NT2/D1 (cell line): ENCODE measurements around the gene MRFAP1.
A peak's percentile ranks its signal among the peaks of the same experiment; 100 is the strongest.

Experiments used
- DNase-seq: peaks from one replicate; pipeline ENCODE4 v3.0.0-alpha.2; 2011; ENCODE audit warnings: low read depth, low spot score
- H3K27me3 ChIP-seq: 2 replicates; pipeline ENCODE4 v1.6.0; 2011; ENCODE audit warnings: mild to moderate bottlenecking; ENCODE audit not compliant: insufficient read length, insufficient read depth
- H3K36me3 ChIP-seq: 2 replicates; pipeline ENCODE4 v1.6.1; 2011; ENCODE audit warnings: mild to moderate bottlenecking, low read length, mixed read lengths; ENCODE audit not compliant: insufficient read depth, insufficient read length
- H3K4me1 ChIP-seq: 2 replicates; pipeline ENCODE4 v1.5.1; 2011; ENCODE audit not compliant: insufficient read depth, insufficient read length
- H3K4me3 ChIP-seq: 2 replicates; pipeline ENCODE4 v1.5.1; 2011; ENCODE audit warnings: low read depth; ENCODE audit not compliant: insufficient read length
- H3K9ac ChIP-seq: 2 replicates; pipeline ENCODE4 v1.6.0; 2011; ENCODE audit warnings: low read depth; ENCODE audit not compliant: insufficient read length
- H3K9me3 ChIP-seq: 2 replicates; pipeline ENCODE4 v1.5.1; 2011; ENCODE audit warnings: mild to moderate bottlenecking, low read length; ENCODE audit not compliant: insufficient read depth
- SUZ12 ChIP-seq: IDR thresholded peaks from 2 replicates; pipeline ENCODE4 v1.6.1; 2011; ENCODE audit not compliant: insufficient read length, insufficient read depth; ENCODE audit errors: extremely low read depth
- YY1 ChIP-seq: IDR thresholded peaks from 2 replicates; pipeline ENCODE4 v1.6.1; 2011; ENCODE audit not compliant: insufficient read length, insufficient read depth
- ZNF274 ChIP-seq: IDR thresholded peaks from 2 replicates; pipeline ENCODE4 v1.6.1; 2011; ENCODE audit warnings: mild to moderate bottlenecking, low read depth, low read length

Gene MRFAP1

GRCh38 chr4:6684656-6685055 lies 44.2 kb downstream of the MRFAP1 start:
- H3K27me3 ChIP-seq = no peaks in the 10 kb centered on the region
- peaks cover 24% of the 10 kb centered on the region for H3K4me1 ChIP-seq
- peaks cover 5% of the 10 kb centered on the region for H3K36me3 ChIP-seq
- H3K9ac ChIP-seq = no peak overlapping the region
- peaks cover 11% of the 10 kb centered on the region; the same call in 1 of the 2 replicates for H3K9me3 ChIP-seq
- H3K4me3 ChIP-seq = no peak overlapping the region
- TF ChIP-seq YY1 = no peak
- no peak for TF ChIP-seq SUZ12
- TF ChIP-seq ZNF274 = no peak
- no peak for DNase-seq

GRCh38 chr4:6686104-6686787 lies 45.8 kb downstream of the MRFAP1 start:
- no peaks in the 10 kb centered on the region for H3K27me3 ChIP-seq
- H3K9ac ChIP-seq = no peak overlapping the region
- H3K36me3 ChIP-seq = no peaks in the 10 kb centered on the region
- TF ChIP-seq ZNF274 (no peak), YY1 (no peak), SUZ12 (no peak)
- peaks cover 29% of the 10 kb centered on the region for H3K4me1 ChIP-seq
- no peak for DNase-seq
- H3K4me3 ChIP-seq = no peak overlapping the region
- 0 out of 2 replicates have a peak, but pooled peaks cover 8% of the 10 kb centered on the region for H3K9me3 ChIP-seq

DNA sequence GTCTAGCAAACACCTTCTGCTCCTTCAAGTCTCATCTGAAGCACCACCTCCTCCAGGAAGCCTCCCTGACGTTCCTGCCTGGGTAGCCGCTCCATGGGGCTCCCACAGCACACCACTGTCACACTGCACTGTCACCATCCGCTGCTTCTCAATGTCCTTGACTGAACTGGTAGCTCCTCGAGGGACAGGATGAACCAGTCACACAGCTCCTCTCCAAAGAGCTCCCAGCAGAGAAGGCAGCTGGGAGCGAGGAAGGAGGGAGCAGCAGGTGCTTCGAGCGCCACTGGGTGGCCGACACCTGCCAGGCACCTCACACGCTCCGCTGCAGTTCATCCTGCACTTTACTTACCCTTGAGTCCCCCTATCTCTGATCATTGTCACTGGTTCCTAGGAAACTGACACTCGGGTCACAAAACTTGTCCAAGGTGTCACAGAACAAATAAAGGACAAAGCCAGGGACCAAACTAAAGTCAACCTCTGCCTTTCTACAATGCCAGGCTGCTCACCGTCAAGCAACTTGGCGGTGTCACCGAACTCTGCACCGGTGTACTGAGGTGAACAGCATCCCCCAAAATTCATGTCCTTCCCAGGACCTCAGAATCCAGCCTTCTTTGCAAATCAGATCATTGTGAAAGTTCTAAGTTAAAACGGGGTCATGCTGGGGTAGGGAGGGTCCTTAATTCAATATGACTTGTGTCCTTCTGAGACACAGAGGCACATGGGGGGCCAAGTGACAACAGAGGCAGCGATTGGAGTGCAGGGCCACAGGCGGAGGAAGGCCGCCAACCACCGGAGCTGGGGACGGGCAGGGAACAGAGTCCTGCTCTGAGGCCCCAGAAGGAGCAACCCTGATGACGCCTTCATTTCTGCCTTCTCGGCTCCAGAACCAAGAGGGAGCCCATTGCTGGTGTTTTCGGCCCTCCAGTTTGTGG lies 47.7 kb downstream of the MRFAP1 start:
- Histone ChIP-seq H3K27me3 (no peaks in the 10 kb centered on the region), H3K36me3 (no peaks in the 10 kb centered on the region), H3K4me1 (peaks cover 32% of the 10 kb centered on the region), H3K9ac (peak overlapping the region; percentile 34), H3K9me3 (0 out of 2 replicates have a peak, but pooled peaks cover 8% of the 10 kb centered on the region), H3K4me3 (peak overlapping the region; percentile 10)
- DNase-seq = no peak
- no peak for TF ChIP-seq ZNF274
- no peak for TF ChIP-seq SUZ12
- no peak for TF ChIP-seq YY1

DNA sequence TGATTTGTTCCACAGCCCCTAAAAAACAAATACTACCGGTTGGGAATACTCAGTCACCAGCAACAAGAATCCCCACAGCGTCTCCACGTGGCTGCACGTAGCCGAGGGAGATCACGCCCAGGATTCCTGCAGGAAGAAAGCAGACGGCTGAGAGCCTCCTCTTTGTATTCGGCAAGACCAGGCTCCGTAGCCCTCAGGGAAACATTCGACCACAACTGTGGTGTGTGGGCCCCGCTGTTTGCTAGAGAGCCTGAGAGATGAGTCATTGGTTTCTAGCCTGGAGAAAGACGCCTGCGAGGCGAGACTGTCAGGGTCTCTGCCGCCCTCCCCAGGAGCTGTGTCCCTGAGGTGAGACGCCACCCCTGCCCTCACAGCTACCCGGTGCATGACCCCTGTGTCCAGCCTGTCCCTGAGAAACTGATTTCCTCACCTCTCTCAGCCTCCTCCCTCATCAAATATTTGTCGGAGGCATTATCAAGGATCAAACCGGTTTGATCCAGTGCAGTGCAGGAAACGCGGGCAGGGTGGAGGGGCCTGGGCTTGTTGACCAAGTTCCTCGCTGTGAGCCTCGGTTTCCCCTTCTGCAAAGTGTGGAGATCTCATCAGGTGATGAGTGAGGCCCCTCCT lies 48.5 kb downstream of the MRFAP1 start:
- Histone ChIP-seq H3K4me3 (peak overlapping the region; percentile 17), H3K27me3 (no peaks in the 10 kb centered on the region), H3K36me3 (no peaks in the 10 kb centered on the region), H3K9me3 (0 out of 2 replicates have a peak, but pooled peaks cover 8% of the 10 kb centered on the region), H3K4me1 (peaks cover 33% of the 10 kb centered on the region), H3K9ac (peak overlapping the region; percentile 43)
- TF ChIP-seq YY1 (peak; percentile 5), SUZ12 (no peak), ZNF274 (no peak)
- peak; percentile 83 for DNase-seq

DNA sequence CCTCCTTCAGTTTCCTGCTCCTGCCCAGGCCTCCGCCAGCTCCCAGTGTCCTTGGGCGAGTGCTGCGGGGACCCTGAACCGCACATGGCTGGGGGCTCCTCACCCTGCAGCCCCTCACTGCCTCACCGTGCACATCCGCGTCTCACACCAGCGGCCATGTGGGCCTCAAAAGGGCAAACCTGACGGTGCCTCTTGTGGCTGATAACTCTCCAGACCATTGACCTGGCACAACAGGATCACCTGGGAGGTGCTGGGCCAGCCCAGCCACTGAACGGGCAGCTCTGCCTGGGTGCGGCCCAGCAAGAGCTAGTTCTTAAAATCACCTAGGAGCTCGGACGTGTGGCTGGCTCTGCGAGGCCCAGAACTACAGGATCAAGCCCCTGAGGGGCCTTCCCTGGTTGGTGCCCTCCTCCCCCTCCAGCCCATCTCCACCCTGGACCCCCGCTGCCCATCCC lies 49.0 kb downstream of the MRFAP1 start:
- DNase-seq = no peak
- H3K9me3 ChIP-seq = 0 out of 2 replicates have a peak, but pooled peaks cover 8% of the 10 kb centered on the region
- peak overlapping the region; percentile 17 for H3K4me3 ChIP-seq
- no peaks in the 10 kb centered on the region for H3K36me3 ChIP-seq
- no peak for TF ChIP-seq ZNF274
- TF ChIP-seq SUZ12 = no peak
- no peak for TF ChIP-seq YY1
- H3K9ac ChIP-seq = peak overlapping the region; percentile 71
- peaks cover 38% of the 10 kb centered on the region for H3K4me1 ChIP-seq
- no peaks in the 10 kb centered on the region for H3K27me3 ChIP-seq
